ENCODE data around the gene TBKBP1. TPM values are rescaled to one million over a fixed set of nuclear protein-coding genes. Genes with fewer than 3 reads are reported as not detected.

The TBKBP1 gene
- total and polyA plus RNA-seq, 9 of the 15 experiments (the other 6 are each of a cell fraction or from before 2014, with no cell fraction given) = 0.03 to 15.6 (median 6.8) TPM

- TF ChIP-seq ZBTB9 (CRISPR knock-in tag; IDR thresholded peaks at IDR 0.05) = no peak
- no peak for TF ChIP-seq HMGXB4 (CRISPR knock-in tag; IDR thresholded peaks at IDR 0.05)
- no peak for TF ChIP-seq TEAD2 (tag; IDR thresholded peaks at IDR 0.05)
- no peak for TF ChIP-seq ZNF324 (CRISPR knock-in tag; IDR thresholded peaks at IDR 0.05)
- TF ChIP-seq ZNF655 (CRISPR knock-in tag; IDR thresholded peaks at IDR 0.05) = no peak
- TF ChIP-seq SP1 (CRISPR knock-in tag; IDR thresholded peaks at IDR 0.05) = no peak
- TF ChIP-seq ZNF133 (CRISPR knock-in tag; IDR thresholded peaks at IDR 0.05) = no peak
- no peak for TF ChIP-seq ZNF41 (CRISPR knock-in tag; conservative IDR thresholded peaks at IDR 0.05)
- TF ChIP-seq MCM5 (IDR thresholded peaks at IDR 0.05; ENCODE audit: low read depth) = no peak
- no peak for TF ChIP-seq HBP1 (CRISPR knock-in tag; IDR thresholded peaks at IDR 0.05)
- TF ChIP-seq MAX (CRISPR knock-in tag; IDR thresholded peaks at IDR 0.05) = peak; percentile 77
- no peak for TF ChIP-seq TFE3 (CRISPR knock-in tag; IDR thresholded peaks at IDR 0.05)
- TF ChIP-seq NFE2 (IDR thresholded peaks at IDR 0.05; ENCODE audit: low read depth) = no peak
- no peak for TF ChIP-seq ZNF232 (CRISPR knock-in tag; IDR thresholded peaks at IDR 0.05)
- no peak for TF ChIP-seq DLX4 (CRISPR knock-in tag; IDR thresholded peaks at IDR 0.05)
- TF ChIP-seq SMAD2 (IDR thresholded peaks at IDR 0.05; ENCODE audit: low read depth, low read length) = no peak
- TF ChIP-seq FIP1L1 (IDR thresholded peaks at IDR 0.05; ENCODE audit: low read depth, low read length, poor library complexity, severe bottlenecking) = no peak
- TF ChIP-seq FOXJ3 (CRISPR knock-in tag; IDR thresholded peaks at IDR 0.05) = no peak
- TF ChIP-seq ZNF24 (IDR thresholded peaks at IDR 0.05) = no peak
- peak; percentile 67; the same call in 1 of the 2 replicates for TF ChIP-seq BHLHE40 (IDR thresholded peaks at IDR 0.05; ENCODE audit: low read length)
Observed at GRCh38 chr17:47720754-47721533, 27.0 kb downstream of the TBKBP1 start (continued).
